VCaP (cell line): Measurements from ENCODE around the gene TTC28.
"Not testable (repeated sequence)": the region's sequence is repeated elsewhere in the genome, so short reads cannot be mapped to it uniquely, and the experiment has no call there.

Experiments
- H3K27ac ChIP-seq: fragments of 450-650 bp; 2 replicates; pipeline ENCODE4 v1.5.1; 2017
- TF ChIP-seq, protein P1 (sequence below): fragments of 450-650 bp; conservative IDR thresholded peaks from 2 replicates; pipeline ENCODE4 v1.5.1; 2017; ENCODE audit warnings: mild to moderate bottlenecking, moderate library complexity

Gene TTC28

DNA sequence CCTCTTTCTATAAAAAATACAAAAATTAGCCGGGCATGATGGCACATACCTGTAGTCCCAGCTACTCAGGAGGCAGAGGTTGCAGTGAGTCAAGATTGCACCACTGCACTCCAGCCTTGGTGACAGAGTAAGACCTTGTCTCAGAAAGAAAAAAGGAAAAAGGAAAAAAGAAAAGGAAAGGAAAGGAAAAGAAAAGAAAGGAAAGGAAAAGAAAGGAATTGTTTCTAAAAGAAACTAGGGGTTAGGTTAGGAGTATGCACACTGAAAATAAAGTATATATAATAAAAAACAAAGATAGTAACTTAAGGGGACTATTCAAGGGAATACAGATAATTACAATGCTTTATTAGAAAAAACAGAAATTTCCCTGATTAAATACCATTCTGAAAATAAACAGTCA lies 50.9 kb downstream of the TTC28 start:
- no peak overlapping the region for H3K27ac ChIP-seq
- TF ChIP-seq, protein P1, sequence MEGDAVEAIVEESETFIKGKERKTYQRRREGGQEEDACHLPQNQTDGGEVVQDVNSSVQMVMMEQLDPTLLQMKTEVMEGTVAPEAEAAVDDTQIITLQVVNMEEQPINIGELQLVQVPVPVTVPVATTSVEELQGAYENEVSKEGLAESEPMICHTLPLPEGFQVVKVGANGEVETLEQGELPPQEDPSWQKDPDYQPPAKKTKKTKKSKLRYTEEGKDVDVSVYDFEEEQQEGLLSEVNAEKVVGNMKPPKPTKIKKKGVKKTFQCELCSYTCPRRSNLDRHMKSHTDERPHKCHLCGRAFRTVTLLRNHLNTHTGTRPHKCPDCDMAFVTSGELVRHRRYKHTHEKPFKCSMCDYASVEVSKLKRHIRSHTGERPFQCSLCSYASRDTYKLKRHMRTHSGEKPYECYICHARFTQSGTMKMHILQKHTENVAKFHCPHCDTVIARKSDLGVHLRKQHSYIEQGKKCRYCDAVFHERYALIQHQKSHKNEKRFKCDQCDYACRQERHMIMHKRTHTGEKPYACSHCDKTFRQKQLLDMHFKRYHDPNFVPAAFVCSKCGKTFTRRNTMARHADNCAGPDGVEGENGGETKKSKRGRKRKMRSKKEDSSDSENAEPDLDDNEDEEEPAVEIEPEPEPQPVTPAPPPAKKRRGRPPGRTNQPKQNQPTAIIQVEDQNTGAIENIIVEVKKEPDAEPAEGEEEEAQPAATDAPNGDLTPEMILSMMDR, result no peak

DNA sequence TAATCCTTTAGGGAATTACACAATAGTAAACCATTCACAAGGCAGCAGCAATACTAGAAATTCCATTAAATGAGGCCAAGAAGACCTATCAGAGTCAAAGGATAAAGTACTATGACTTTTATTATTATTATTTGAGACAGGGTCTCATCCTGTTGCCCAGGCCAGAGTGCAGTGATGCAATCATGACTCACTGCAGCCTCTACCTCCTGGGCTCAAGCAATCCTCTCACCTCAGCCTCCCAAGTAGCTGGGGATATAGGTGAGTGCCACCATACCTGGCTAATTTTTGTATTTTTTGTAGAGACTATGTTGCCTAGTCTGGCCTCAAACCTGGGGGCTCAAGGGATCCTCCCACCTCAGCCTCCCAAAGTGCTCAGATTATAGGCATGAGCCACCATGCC lies 51.8 kb downstream of the TTC28 start:
- H3K27ac ChIP-seq, result no peak overlapping the region
- TF ChIP-seq, protein P1, result no peak

DNA sequence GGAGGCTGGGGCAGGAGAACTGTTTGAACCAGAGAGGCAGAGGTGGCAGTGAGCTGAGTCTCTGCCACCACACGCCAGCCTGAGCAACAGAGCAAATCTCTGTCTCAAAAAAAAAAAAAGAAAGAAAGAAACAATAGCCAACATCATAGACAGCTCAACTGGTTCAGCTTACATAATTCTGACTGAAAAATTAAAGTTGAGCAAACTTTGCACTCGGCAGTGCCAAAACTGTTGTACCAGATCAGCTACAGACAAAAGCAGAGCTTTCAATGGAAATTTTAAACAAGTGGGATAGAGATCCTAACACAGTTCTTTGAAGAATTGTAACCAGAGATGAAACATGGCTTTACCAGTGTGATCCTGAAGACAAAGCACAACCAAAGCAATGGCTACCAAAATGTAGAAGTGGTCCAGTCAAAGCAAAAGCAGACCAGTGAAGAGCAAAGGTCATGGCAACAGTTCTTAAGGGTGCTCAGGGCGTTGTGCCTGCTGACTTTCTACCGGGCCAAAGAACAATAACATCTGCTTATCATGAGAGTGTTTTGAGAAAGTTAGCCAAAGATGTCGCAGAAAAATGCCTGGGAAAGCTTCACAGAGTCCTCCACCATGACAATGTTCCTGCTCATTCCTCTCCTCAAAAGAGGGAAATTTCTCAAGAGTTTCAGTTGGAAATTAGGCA lies 59.3 kb downstream of the TTC28 start:
- TF ChIP-seq, protein P1, result no peak
- no peak overlapping the region for H3K27ac ChIP-seq

DNA sequence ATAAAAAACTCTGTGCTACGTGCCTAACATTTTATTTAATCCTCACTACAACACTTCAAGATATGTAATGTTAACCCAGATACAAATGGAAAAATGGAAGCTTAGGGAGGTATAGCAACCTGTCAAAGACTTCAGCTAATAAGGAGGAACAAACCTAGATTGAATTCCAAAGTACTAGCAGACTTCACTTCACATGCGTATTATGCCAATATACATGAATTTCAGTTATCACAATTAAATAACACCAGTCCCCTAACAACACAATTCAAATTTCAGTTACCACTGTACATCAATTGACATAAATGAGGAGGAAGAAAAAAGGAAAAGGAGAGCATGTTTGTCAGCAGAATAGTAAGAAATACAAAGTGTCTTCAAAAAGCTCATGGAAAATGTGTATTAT lies 60.4 kb downstream of the TTC28 start:
- TF ChIP-seq, protein P1, result no peak
- H3K27ac ChIP-seq, result no peak overlapping the region

DNA sequence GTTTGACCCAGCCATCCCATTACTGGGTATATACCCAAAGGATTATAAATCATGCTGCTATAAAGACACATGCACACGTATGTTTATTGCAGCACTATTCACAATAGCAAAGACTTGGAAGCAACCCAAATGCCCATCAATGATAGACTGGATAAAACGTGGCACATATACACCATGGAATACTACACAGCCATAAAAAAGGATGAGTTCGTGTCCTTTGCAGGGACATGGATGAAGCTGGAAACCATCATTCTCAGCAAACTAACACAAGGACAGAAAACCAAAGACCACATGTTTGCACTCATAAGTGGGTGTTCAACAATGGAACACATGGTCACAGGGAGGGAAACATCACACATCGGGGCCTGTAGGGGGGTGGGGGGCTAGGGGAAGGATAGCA lies 64.2 kb downstream of the TTC28 start:
- H3K27ac ChIP-seq, result not testable (repeated sequence)

DNA sequence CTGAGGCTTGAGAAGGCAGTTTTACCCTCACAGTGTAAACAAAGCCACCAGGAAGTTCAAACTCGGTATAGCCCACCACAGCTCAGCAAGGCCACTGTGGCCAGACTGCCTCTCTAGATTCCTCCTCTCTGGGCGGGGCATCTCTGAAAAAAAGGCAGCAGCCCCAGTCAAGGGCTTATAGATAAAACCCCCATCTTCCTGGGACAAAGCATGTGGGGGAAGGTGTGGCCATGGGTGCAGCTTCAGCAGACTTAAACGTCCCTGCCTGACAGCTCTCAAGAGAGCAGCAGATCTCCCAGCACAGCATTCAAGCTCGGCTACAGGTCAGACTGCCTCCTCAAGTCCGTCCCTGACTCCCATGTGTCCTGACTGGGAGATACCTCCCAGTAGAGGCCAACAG lies 69.7 kb downstream of the TTC28 start:
- no peak overlapping the region for H3K27ac ChIP-seq
- TF ChIP-seq, protein P1, result no peak

DNA sequence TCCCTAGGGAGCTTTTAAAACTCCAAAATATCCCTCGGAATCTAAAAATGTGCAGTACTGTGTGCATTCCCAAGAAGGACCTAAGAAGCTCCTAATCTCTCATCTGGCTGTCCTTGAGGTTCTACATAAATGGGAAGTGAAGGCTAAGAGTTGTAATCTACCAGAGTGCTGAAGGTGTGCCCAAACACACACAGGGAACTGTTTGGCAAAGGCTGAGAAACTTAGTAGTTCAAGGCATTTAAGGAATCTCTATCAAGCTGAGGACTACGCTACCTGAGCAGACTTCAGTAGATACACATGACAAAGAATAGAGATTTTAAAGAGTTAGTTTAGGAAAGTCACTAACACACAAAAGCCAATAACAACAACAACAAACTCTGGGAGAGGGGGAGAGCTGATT lies 71.1 kb downstream of the TTC28 start:
- no peak overlapping the region for H3K27ac ChIP-seq
- TF ChIP-seq, protein P1, result no peak

DNA sequence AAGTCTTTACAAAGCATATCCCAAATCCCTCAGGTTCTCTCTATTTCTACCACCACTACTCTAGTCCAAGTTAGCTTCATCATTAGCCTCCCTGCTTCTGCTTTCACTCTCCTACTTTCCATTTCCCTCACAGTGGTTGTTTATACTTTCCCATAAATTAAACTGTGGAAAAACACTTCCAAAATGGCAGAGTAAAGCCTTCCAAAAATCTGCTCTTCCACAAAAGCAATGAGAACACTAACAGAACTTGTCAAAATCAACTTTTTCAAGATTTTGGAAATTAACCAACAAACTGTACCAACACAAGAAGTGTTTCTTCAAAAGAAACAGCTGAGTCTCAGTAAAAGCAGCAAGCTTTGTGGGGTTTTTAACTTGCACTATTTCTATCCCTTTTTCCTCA lies 71.8 kb downstream of the TTC28 start:
- TF ChIP-seq, protein P1, result no peak
- H3K27ac ChIP-seq, result no peak overlapping the region
